HG03135 (cell line): Measurements from ENCODE around the gene PPP1R1A.

ENCODE experiments used
- ATAC-seq: cut with Tn5 transposase; IDR thresholded peaks from one replicate; pipeline ENCODE4 v1.9.1; 2021; ENCODE audit warnings: mild to moderate bottlenecking, moderate library complexity; ENCODE audit not compliant: unreplicated experiment

PPP1R1A gene

GRCh38 chr12:54603872-54604271, 15.4 kb upstream of the PPP1R1A start:
- no peak for ATAC-seq

GRCh38 chr12:54603173-54603814, 14.8 kb upstream of the PPP1R1A start:
- ATAC-seq: peak; percentile 65

- no peak for ATAC-seq
Observed at GRCh38 chr12:54602661-54603060, 14.2 kb upstream of the PPP1R1A start.

GRCh38 chr12:54601841-54602240, 13.4 kb upstream of the PPP1R1A start:
- ATAC-seq: no peak

GRCh38 chr12:54598970-54599369, 10.5 kb upstream of the PPP1R1A start:
- ATAC-seq: no peak

- ATAC-seq: no peak
Observed at GRCh38 chr12:54596526-54596946, 8.1 kb upstream of the PPP1R1A start.

GRCh38 chr12:54595471-54595870, 7.0 kb upstream of the PPP1R1A start:
- ATAC-seq: no peak

GRCh38 chr12:54593725-54594124, 5.3 kb upstream of the PPP1R1A start:
- ATAC-seq: no peak

GRCh38 chr12:54593135-54593534, 4.7 kb upstream of the PPP1R1A start:
- no peak for ATAC-seq

- ATAC-seq: no peak
Observed at GRCh38 chr12:54592316-54592715, 3.9 kb upstream of the PPP1R1A start.

- no peak for ATAC-seq
Observed at GRCh38 chr12:54590978-54591591, 2.6 kb upstream of the PPP1R1A start.

GRCh38 chr12:54589964-54590363, 1.5 kb upstream of the PPP1R1A start:
- ATAC-seq: no peak

- ATAC-seq: no peak
Observed at GRCh38 chr12:54588890-54589267, 420 bp upstream of the PPP1R1A start.

GRCh38 chr12:54587315-54587873, 1.1 kb downstream of the PPP1R1A start:
- ATAC-seq: no peak

- no peak for ATAC-seq
Observed at GRCh38 chr12:54586620-54587019, 1.8 kb downstream of the PPP1R1A start.

GRCh38 chr12:54585243-54585642, 3.2 kb downstream of the PPP1R1A start:
- ATAC-seq: no peak

GRCh38 chr12:54584128-54584527, 4.3 kb downstream of the PPP1R1A start:
- no peak for ATAC-seq

GRCh38 chr12:54583726-54584125, 4.7 kb downstream of the PPP1R1A start:
- ATAC-seq: no peak

- no peak for ATAC-seq
Observed at GRCh38 chr12:54581412-54581811, 7.0 kb downstream of the PPP1R1A start.

GRCh38 chr12:54579696-54580333, 8.6 kb downstream of the PPP1R1A start:
- peak; percentile 92 for ATAC-seq

- peak; percentile 13 for ATAC-seq
Observed at GRCh38 chr12:54579258-54579657, 9.2 kb downstream of the PPP1R1A start.

GRCh38 chr12:54578778-54579177, 9.7 kb downstream of the PPP1R1A start:
- ATAC-seq: no peak
